ENCODE measurements around the gene PCK2.

Gene PCK2

GRCh38 chr14:24139272-24139934 lies 45.3 kb downstream of the PCK2 start:
- no peak for DNase-seq

- DNase-seq, result peak; percentile 99
Measured at GRCh38 chr14:24141097-24141880, 47.2 kb downstream of the PCK2 start, which contains the start of gene EMC9. TSS of gene EMC9 (minus strand) at chr14:24141591. CDS start at chr14:24141304, 287 bp downstream.

- no peak for DNase-seq
Measured at GRCh38 chr14:24143511-24143910, 49.4 kb downstream of the PCK2 start.

DNA sequence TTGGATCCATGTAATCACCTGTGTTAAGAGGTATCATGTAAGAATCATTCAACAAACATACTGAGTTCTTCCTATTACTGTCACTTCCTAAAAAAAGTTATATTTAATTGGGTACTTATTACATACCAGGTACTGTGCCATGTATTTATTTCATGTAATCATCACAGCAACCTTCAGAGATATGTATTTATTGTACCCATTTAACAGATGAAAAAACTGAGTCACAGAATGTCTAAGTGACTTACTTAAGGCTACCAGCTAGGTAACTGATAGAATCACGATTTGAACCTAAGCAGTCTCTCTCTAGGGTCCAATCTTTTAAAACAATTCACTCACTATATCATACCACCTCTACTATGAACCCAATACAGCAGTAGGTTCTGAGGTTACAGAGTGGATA lies 50.3 kb downstream of the PCK2 start:
- no peak for DNase-seq

GRCh38 chr14:24145219-24145618 lies 51.1 kb downstream of the PCK2 start:
- no peak for DNase-seq

GRCh38 chr14:24145690-24146452 lies 51.8 kb downstream of the PCK2 start:
- no peak for DNase-seq

- DNase-seq, result peak; percentile 77
Measured at GRCh38 chr14:24146453-24146977, 52.4 kb downstream of the PCK2 start, which contains the start of gene PSME2. TSS of gene PSME2 (minus strand) at chr14:24146610. CDS start at chr14:24146581, 29 bp downstream.

DNA sequence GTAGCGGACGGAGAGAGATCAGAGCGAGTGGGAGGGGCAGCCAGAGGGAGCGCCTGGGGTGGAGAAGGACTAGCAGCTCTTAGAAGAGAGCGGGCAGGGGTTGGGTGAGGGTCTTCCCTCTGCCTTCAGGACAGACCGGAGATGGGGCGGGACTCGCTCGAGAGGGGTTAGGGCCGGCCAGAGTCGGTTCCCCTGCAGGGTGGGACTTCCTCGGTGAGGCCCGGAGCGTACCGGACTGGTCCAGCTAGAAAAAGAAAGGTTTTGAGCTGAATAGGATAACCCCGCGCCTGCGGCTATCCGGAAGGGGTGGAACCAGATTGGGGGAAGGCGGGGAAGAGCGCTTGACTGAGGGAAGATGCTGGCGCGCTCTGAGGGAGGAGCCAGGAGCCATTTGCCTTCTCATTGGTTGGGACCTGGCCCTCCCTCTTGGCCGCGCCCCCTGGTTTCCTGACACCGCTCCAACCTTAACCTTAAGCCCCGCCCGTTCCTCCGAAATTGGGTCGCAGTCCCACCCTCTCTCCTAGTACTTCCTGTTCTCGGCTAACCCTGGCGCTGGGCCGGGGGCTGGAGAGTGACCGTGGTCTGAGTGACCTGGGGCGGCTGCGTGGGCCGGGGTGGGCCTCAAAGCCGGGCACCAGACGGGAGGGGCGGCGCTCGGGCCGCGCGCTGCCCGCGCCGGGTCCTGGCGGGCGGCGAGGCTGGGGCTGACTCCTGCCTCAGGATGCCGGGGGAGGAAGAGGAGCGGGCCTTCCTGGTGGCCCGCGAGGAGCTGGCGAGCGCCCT lies 53.1 kb downstream of the PCK2 start, which contains the start of gene RNF31:
Gene RNF31, plus strand, starts transcription at position 521 of the 783 bp plus-strand sequence. Its CDS starts 201 bp downstream, at position 722.
- peak; percentile 98 for DNase-seq

DNA sequence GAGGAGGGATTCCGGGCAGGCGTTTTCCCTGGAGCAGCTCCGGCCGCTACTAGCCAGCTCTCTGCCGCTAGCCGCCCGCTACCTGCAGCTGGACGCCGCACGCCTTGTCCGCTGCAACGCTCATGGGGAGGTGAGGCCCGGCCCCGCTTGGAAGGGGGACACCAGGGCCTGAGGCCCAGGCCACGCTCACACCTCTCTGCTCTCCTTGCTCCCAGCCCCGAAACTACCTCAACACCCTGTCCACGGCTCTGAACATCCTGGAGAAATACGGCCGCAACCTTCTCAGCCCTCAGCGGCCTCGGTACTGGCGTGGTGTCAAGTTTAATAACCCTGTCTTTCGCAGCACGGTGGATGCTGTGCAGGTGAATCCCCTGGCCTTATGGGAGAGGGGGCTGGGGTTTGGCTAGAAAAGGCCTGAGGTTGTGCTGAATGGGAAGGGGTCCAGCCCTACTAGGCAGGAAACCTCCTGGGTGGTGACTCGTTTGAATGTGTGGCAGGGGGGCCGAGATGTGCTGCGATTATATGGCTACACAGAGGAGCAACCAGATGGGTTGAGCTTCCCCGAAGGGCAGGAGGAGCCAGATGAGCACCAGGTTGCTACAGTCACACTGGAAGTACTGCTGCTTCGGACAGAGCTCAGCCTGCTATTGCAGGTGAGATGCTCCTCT lies 53.8 kb downstream of the PCK2 start:
- no peak for DNase-seq

DNA sequence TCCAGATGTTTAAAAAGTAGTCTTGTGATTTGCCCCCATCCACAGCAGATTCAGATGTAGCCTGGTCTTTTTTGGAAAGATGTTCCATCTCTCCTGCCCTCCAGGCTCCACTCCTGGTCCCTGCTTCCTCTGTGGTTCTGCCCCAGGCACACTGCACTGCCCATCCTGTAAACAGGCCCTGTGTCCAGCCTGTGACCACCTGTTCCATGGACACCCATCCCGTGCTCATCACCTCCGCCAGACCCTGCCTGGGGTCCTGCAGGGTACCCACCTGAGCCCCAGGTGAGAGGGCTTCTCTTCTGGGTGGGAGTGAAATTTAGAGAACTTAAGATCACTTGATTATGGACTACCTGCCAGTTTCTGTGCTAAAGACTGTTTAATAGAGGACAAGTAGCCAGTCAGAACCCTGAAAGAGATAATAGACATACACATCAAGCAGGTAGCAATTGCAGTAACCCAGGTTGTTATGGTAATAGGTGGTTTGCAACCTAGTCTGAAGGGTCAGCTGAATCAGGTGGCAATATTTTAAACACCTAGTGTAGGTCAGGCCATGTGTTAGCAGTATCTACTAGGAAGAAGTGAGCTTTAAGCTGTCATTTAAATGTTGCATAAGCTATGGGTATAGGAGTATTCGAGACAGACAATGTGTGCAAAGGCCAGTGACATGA lies 55.3 kb downstream of the PCK2 start:
- no peak for DNase-seq

DNA sequence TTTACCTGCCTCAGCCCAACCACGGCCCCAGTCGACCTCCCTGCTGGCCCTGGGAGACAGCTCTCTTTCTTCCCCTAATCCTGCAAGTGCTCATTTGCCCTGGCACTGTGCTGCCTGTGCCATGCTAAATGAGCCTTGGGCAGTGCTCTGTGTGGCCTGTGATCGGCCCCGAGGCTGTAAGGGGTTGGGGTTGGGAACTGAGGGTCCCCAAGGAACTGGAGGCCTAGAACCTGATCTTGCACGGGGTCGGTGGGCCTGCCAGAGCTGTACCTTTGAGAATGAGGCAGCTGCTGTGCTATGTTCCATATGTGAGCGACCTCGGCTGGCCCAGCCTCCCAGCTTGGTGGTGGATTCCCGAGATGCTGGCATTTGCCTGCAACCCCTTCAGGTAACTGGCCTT lies 56.0 kb downstream of the PCK2 start:
- DNase-seq, result no peak

DNA sequence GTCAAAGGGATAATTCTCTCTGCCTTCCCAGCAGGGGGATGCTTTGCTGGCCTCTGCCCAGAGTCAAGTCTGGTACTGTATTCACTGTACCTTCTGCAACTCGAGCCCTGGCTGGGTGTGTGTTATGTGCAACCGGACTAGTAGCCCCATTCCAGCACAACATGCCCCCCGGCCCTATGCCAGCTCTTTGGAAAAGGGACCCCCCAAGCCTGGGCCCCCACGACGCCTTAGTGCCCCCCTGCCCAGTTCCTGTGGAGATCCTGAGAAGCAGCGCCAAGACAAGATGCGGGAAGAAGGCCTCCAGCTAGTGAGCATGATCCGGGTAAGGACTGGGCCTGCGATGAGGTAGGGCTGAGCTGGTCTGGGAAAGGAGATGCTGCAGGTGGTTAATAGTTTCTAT lies 56.5 kb downstream of the PCK2 start:
- no peak for DNase-seq

GRCh38 chr14:24150993-24151392 lies 56.9 kb downstream of the PCK2 start:
- DNase-seq, result no peak

DNA sequence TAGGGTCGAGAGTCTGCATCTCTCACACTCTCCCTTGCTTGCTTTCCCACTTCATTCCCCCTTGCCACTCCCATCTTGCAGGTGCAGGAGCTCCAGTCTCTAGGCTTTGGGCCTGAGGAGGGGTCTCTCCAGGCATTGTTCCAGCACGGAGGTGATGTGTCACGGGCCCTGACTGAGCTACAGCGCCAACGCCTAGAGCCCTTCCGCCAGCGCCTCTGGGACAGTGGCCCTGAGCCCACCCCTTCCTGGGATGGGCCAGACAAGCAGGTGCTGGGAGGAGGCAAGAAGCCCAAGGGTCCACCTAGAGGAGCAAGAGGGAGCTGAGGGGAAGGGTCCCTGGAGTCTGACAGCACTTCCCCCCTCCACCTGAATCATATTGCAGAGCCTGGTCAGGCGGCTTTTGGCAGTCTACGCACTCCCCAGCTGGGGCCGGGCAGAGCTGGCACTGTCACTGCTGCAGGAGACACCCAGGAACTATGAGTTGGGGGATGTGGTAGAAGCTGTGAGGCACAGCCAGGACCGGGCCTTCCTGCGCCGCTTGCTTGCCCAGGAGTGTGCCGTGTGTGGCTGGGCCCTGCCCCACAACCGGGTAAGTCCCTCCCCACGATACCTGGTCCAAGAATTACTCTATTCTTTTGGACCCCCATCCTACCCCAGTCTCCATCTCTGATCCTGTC lies 57.4 kb downstream of the PCK2 start:
- no peak for DNase-seq

Measured in stimulated activated CD4-positive, alpha-beta T cell treated with anti-CD3 and anti-CD28 coated beads, Interleukin-4, amount 100 ng/mL, for 1 hour (primary cell).